HepG2 (cell line): ENCODE results near the gene CEBPA. TPM values are rescaled to one million over a fixed set of nuclear protein-coding genes. Genes with fewer than 3 reads are reported as not detected.

Experiments used
- AGO1 ChIP-seq: fragments of 200-400 bp; formaldehyde crosslinking; IDR thresholded peaks from 2 replicates; pipeline ENCODE4 v1.6.1; 2017; ENCODE audit warnings: mild to moderate bottlenecking, low read depth, low read length, moderate library complexity; ENCODE audit not compliant: poor library complexity, severe bottlenecking
- DR1 ChIP-seq: sonication (generic); formaldehyde crosslinking; IDR thresholded peaks from 2 replicates; pipeline ENCODE4 v1.8.0; 2021; ENCODE audit warnings: mild to moderate bottlenecking, missing genetic modification reagents, inconsistent platforms
- HIC2 ChIP-seq: sonication (generic); formaldehyde crosslinking; IDR thresholded peaks from 2 replicates; pipeline ENCODE4 v1.9.0; 2022; ENCODE audit warnings: low read depth, missing genetic modification reagents
- PAWR ChIP-seq: sonication (generic); formaldehyde crosslinking; IDR thresholded peaks from 2 replicates; pipeline ENCODE4 v1.4.0; 2020; ENCODE audit warnings: missing genetic modification reagents, mild to moderate bottlenecking, borderline replicate concordance
- PRDM10 ChIP-seq: sonication (generic); formaldehyde crosslinking; IDR thresholded peaks from 2 replicates; pipeline ENCODE4 v1.4.0; 2020; ENCODE audit warnings: low read depth, missing genetic modification reagents
- RAD51 ChIP-seq: fragments of 450-650 bp; IDR thresholded peaks from 2 replicates; pipeline ENCODE4 v1.6.1; 2016; ENCODE audit warnings: borderline replicate concordance
- SOX5 ChIP-seq: IDR thresholded peaks from 2 replicates; pipeline ENCODE4 v1.6.1; 2016; ENCODE audit warnings: borderline replicate concordance
- SP140L ChIP-seq: sonication (generic); formaldehyde crosslinking; IDR thresholded peaks from 2 replicates; pipeline ENCODE4 v1.4.0; 2020; ENCODE audit warnings: missing genetic modification reagents, borderline replicate concordance
- ZBTB43 ChIP-seq: sonication (generic); formaldehyde crosslinking; conservative IDR thresholded peaks from 2 replicates; pipeline ENCODE4 v1.4.0; 2020; ENCODE audit warnings: missing genetic modification reagents
- ZNF251 ChIP-seq: sonication (generic); formaldehyde crosslinking; IDR thresholded peaks from 2 replicates; pipeline ENCODE4 v1.9.0; 2021; ENCODE audit warnings: mild to moderate bottlenecking, missing genetic modification reagents
- ZNF660 ChIP-seq: sonication (generic); formaldehyde crosslinking; IDR thresholded peaks from 2 replicates; pipeline ENCODE4 v1.5.1; 2020; ENCODE audit warnings: mild to moderate bottlenecking, low read depth, missing genetic modification reagents, borderline replicate concordance
- ZNF749 ChIP-seq: sonication (generic); formaldehyde crosslinking; IDR thresholded peaks from 2 replicates; pipeline ENCODE4 v1.8.0; 2022; ENCODE audit warnings: mild to moderate bottlenecking, missing genetic modification reagents, moderate library complexity, borderline replicate concordance
- ZNF879 ChIP-seq: sonication (generic); formaldehyde crosslinking; IDR thresholded peaks from 2 replicates; pipeline ENCODE4 v1.8.1; 2023; ENCODE audit warnings: missing genetic modification reagents
- polyA plus RNA-seq, 8 experiments: library from polyadenylated mRNA; depleted of rRNA in 3 of 8; stranded (reverse) in 7 of 8; unstranded in 1 of 8; fragments of >200 nt; fragmentation: Illumina TruSeq in 4 of 8; extraction: Trizol in 4 of 8; gene quantifications; 2 replicates each; pipeline versions ENCODE4 v1.2.1 to v1.2.3, GENCODE V29; 2011 to 2016; ENCODE audit warnings: low read depth in 4 of 8, missing spikeins in 1 of 8, mixed read lengths in 1 of 8; ENCODE audit not compliant: insufficient read depth in 1 of 8
- total RNA-seq, 5 experiments: library from RNA; depleted of rRNA; stranded (reverse); fragments of >200 nt; fragmentation: Illumina TruSeq; extraction: Trizol; gene quantifications; 2 replicates each; pipeline ENCODE4 v1.2.3, GENCODE V29; 2016; ENCODE audit warnings: low read depth in 1 of 5
- TF ChIP-seq, protein P1 (sequence below), 2 experiments: sonication (generic) in 1 of 2; formaldehyde crosslinking in 1 of 2; IDR thresholded peaks; 2 replicates each; pipeline versions ENCODE4 v1.5.1 to v1.6.1; 2011 to 2020; ENCODE audit warnings: borderline replicate concordance in 1 of 2, low read depth in 1 of 2, low read length in 1 of 2, mild to moderate bottlenecking in 1 of 2, missing genetic modification reagents in 1 of 2, moderate library complexity in 1 of 2
- TF ChIP-seq, protein P2 (sequence below): IDR thresholded peaks from 2 replicates; pipeline ENCODE4 v1.6.1; 2016; ENCODE audit warnings: control low read depth
- TF ChIP-seq, protein P3 (sequence below): sonication (generic); formaldehyde crosslinking; IDR thresholded peaks from 2 replicates; pipeline ENCODE4 v1.5.1; 2020; ENCODE audit warnings: missing genetic modification reagents, mild to moderate bottlenecking, borderline replicate concordance

Gene CEBPA
- total and polyA plus RNA-seq, 2 of the 13 experiments (the other 11 are each of a cell fraction or from before 2014, with no cell fraction given) = 24.8 to 103 TPM

DNA sequence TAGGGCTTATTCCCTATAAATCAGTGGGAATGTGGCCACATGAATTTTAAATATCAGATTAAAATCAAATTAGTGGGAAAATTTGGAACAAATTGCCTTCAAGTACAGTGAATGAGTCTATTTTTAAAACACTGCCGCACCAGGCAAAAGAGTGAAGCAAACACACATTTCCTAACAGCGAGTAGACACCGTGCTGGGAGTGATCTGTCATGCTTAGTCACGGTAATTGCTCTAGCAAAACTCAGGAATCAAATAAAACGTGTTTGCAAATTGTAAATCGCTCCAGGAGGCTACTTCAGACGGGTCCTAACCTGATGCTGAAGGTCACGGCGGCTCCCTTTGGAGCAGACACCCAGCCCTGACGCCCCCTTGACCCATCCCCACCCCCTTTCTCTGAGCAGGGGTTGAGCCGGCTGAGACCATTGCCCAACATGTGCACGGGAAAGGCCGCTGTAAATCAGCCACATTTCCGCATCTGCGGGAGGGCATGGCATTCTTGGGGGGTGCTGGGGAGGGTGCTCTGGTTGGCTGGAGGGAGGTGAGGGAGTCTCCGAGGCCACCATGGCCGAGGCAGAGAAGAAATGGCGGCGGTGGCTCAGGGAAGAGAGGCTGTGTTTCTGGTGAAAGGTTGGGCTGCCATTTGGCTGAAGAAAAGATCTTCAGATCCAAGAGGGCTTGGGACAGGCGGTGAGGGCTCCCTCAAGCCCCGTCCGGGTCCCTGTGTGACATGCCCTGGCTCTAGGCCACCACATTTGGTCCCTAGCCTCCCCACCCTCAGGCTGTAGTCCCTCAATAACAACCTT is 8.9 kb downstream of the CEBPA start (continued):
- TF ChIP-seq AGO1 (no peak), PRDM10 (CRISPR knock-in tag) (peak; percentile 77; the same call in 1 of the 2 replicates), ZBTB43 (CRISPR knock-in tag) (peak; percentile 28; the same call in 1 of the 2 replicates), ZNF251 (no peak), ZNF660 (no peak), ZNF749 (CRISPR knock-in tag) (no peak), RAD51 (no peak), SOX5 (CRISPR knock-in tag) (peak; percentile 46), DR1 (CRISPR knock-in tag) (peak; percentile 38), HIC2 (no peak; the same call in 1 of the 2 replicates), ZNF879 (CRISPR knock-in tag) (no peak), PAWR (no peak), SP140L (CRISPR knock-in tag) (no peak)
- TF ChIP-seq, protein P1, sequence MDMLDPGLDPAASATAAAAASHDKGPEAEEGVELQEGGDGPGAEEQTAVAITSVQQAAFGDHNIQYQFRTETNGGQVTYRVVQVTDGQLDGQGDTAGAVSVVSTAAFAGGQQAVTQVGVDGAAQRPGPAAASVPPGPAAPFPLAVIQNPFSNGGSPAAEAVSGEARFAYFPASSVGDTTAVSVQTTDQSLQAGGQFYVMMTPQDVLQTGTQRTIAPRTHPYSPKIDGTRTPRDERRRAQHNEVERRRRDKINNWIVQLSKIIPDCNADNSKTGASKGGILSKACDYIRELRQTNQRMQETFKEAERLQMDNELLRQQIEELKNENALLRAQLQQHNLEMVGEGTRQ (IDR thresholded peaks at IDR 0.05; ENCODE audit: low read depth, low read length) = no peak
- TF ChIP-seq, protein P1 (CRISPR knock-in tag; IDR thresholded peaks at IDR 0.05; ENCODE audit: borderline replicate concordance) = no peak
- TF ChIP-seq, protein P2, sequence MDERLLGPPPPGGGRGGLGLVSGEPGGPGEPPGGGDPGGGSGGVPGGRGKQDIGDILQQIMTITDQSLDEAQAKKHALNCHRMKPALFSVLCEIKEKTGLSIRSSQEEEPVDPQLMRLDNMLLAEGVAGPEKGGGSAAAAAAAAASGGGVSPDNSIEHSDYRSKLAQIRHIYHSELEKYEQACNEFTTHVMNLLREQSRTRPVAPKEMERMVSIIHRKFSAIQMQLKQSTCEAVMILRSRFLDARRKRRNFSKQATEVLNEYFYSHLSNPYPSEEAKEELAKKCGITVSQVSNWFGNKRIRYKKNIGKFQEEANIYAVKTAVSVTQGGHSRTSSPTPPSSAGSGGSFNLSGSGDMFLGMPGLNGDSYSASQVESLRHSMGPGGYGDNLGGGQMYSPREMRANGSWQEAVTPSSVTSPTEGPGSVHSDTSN = peak; percentile 18; the same call in 1 of the 2 replicates
- TF ChIP-seq, protein P3, sequence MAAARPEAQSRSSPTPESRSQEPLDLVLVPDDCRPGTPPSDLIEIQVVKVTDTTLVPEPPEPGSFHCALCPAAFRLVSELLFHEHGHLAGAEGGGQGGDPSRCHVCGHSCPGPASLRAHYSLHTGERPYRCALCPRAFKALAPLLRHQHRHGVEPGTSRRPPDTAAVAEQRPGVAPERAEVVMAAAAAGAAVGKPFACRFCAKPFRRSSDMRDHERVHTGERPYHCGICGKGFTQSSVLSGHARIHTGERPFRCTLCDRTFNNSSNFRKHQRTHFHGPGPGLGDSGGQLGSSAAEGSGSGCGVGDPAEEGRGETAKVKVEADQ = no peak
